Muscle of arm (tissue), 12 donors: ENCODE data around the gene GRIK3. TPM values are rescaled to one million over a fixed set of nuclear protein-coding genes. Genes with fewer than 3 reads are reported as not detected.

Experiments used
- DNase-seq: peaks from one replicate; pipeline ENCODE4 v3.0.0-alpha.2; 2013
- polyA plus RNA-seq, 12 donors: library from polyadenylated mRNA; unstranded; fragments of 120-200 nt; gene quantifications; one replicate each; pipeline ENCODE4 v1.2.1, GENCODE V29; 2013; ENCODE audit not compliant: insufficient read length in 12 of 12

The GRIK3 gene
- polyA plus RNA-seq, 12 donors, result 0.41 to 2.5 (median 0.88) TPM; not detected in 1

DNA sequence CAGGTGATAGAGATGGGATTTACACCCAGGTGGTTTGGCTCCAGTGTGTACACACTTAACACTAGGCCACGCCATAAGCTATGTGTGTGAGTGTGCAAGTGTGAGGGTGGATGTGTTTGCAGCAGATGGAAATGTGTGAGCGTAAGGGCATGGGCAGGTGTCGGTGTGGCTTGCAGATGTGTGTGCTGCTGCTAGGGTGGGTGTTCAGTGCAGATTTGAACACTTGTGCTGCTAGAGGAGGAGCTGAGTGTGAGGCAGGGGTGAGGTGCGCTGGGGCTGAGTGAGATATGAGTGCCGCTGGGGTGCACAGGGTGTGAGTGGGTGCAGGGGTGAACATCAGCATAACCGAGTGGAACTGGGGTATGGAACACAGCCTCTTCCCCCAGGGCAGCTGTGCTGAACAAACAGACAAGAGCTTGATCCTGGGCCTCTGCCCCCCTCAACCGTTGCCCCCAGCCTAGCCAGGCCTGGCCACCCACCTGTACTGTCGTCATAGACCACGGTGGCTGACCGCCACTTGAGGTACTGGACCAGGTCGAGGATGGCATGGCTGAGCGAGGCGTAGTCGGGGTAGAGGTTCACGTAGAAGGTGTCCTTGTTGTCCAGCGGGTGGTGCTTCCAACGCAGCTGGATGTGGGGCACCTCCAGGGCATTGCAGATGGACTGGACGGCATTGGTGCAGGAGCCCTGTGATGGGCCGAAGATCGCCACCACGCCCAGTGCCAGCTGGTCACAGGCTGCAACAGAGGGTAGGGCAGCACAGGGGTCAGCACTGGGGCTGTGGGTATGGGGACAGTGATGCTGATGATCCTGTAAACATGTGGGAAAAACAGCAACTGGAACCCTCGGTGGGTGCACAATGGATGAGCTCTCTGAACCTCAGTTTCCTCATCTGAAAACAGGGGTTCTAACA is 153.9 kb downstream of the GRIK3 start:
- no peak for DNase-seq

DNA sequence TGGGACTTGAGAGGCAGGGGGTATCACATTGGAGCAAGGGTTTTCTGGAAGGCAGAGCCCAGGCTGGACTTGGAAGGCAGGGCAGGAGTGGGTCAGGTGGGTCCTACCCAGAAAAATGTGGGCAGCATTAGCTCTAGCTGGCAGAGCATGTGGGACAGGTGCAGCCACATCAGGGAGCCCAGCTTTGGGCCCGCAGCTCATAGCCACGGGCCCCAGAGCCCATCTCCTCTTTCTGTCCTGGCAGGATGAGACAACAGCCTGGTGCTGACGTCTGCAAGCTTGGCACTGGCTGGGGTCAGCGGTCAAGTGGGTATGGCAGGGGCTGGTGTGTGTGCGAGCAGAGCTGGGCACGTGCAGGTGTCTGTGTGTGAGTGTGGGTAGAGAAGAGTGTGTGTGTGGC is 154.7 kb downstream of the GRIK3 start:
- no peak for DNase-seq

DNA sequence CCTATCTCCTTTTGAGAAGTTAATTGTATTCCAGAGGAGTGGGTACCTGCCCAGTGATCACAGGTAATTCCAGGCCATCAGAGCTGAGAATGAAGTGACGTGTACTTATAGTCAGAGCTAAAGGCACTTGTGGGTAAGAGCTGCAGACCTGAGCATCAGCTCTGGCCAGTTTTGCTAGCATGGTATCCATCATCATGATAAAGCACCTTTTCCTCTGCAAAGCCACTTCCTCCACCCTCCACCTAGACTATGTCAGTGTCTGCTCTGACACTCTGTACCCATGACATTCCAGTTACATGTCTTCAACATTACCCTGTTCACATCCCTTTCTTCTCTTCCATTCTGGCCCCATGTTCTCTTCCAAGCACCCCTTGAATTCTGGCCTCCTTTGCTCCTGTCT is 157.3 kb downstream of the GRIK3 start:
- DNase-seq, result no peak

DNA sequence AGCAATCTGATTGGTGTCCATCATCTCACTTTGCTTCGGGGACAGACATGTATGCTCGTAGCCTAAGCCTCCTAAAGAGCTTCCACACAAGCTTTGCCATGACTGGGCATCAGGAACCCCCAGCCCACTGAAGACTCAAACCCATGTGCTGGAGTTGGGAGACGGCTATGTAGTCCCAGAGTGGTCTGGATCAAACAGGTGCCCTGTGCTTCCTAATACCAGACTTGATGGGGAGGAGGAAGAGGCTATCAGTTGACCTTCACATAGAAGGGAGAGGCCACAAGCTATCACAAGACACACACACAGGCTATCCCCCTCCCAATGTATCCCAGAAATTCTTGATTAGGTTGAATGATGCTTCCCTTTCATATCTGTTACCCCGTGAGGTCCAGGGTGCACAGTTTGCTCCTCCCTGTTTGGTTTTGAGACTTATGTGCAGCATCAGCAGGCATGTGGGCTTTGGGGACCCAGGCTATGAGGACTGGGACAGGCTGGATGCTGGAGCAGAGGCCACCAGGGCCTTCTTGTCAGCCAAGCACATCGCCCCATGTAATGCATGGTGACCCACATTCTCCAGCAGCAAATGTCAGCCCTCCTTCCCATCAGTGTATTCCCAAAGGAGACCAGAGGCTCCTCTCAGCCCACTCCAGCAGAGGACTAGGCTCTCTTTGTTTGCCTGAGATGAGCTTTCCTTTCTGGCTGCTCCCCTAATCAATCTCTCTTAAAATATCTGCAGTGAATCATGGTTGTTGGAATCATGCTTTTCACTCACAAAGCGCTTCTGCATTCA is 159.8 kb downstream of the GRIK3 start:
- DNase-seq, result no peak

DNA sequence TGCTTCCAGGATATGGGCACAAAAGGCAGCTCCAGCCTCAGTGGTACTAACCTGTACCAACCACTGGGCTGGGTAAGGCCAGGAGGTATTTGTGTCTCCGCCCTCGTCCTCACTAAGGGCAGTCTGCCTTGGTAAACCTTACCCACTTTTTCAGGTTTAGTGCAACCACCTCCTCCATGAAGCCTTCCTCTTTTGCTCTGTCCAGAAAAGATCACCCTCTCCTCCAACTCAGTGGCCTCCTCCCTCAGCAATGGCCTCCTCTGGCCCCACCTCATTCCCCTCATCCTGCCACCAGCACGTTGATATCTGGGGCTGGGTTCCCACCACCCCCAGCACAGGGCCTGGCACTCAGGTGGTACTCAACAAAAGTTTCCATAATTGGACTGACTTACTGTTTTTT is 161.5 kb downstream of the GRIK3 start:
- no peak for DNase-seq

DNA sequence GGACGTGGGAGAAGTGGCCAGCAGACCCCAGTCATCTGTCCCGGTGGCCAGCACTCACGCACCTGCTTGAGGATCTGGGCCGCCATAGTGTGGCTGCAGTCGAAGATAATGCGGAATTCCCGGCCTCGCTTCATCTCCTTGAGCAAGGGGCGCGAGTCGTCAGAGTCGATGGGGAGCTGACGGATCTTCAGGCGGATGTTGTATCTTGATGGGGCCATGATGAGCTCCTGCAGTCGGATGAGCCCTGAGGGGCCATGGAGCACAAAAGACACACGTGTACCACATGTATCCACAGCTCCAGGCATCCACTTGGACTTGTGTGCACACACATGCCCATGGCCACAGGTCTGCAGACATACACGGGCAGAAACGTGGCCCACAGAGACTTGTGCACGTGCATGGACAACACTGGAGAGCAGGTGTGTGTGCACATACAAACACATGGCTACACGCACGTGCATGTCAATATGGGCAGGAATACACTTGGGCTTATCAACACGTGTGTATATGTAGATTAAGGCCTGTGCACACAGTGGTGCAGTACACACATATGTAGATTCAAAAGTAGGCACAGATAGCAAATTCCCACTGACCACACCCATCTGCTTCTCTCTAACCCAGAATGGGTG is 162.1 kb downstream of the GRIK3 start:
- no peak for DNase-seq

DNA sequence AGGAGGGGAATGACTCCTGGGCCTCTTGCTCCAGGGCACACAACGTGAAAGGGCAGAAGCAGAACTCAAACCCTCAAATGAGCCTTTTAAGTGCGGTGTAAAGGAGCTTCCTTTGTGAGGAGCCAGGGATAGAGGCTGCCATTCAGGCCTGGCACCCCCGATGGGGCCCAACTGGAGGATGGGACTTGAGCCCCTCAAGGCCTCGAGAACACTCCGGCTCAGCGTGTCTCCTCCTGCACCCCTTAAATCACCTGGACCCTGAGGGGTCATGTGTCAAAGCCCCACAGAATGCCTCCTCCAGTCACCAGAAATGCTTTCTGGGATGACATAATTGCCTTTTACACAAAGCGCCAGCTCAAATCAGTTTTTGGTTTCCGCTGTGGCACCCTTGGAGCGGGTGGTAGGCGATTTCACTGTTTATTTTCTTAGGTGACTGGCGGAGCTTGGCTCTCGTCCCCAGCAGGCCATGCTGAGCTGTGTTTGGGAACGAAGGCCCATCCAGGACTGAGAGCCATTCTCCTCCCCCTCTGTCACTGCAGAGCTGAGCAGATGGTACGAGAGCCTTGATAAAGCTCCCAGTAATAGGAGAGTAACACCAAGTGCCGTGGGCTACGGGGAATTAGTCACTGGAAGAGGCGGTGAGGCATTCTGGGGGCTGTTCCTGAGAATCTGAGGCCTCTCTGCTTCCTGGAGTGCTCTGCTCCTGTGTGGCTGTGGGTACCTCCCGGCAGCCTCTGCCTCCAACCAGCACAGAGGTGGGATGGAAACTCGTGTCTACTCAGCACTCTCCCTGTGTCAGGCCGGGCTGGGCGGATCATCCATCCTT is 163.0 kb downstream of the GRIK3 start:
- no peak for DNase-seq

DNA sequence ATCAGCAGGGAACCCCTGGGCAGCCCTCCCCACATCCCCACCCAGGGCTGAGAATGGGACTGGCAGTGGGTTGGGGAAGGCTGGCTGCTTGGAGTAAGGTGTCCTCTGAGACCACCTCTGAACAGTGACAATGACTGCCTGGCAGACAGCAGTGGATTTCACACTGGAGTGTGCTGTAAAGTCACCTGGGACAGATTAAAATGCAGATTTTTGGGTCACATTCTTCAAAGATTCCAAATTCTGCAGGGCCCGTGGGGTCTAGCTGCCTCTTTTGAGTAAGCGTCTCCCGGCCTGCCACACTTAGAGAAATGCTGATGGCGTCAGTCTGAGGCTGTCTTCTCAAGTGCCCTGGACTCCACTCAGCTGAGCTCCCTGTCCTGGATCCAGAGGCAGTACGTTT is 164.5 kb downstream of the GRIK3 start:
- DNase-seq, result no peak

DNA sequence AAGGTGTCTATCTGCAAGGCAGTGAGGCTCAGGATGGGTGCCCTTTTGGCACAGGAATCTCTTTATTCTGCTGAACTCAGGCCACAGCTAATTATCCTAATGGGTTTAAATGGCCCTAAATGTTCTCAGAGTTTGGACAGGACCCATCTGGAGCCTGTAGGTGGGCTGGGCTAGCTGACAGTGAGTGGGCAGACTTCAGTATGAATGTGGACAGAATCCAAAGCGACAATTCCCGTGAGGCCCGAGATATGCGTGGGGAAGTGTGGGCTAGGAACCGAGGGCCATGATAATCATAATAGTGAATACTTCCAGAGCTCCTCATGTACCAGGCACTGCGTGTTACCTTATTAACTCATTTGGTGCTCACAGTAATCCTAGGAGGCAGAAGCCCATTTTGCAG is 165.3 kb downstream of the GRIK3 start:
- DNase-seq, result no peak

DNA sequence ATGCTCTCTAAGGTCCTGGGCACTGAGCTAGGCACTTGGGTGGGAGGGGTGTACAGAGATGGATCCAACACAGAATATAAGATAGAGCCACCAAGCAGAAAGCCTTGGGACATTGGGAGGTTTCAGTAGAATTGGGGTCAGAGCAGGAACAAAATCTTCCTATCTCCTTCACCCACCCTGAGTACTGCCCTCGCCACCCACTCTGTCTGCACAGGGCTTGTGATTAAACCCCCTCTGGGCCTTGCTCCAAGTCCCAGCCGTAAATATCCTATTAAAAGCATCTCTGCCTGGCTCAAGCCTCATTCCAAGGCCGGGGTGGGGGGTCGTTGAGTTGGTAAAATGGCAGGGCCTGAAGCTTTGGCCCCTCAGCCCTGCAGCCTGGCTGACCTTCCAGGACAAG is 166.7 kb downstream of the GRIK3 start:
- no peak for DNase-seq

DNA sequence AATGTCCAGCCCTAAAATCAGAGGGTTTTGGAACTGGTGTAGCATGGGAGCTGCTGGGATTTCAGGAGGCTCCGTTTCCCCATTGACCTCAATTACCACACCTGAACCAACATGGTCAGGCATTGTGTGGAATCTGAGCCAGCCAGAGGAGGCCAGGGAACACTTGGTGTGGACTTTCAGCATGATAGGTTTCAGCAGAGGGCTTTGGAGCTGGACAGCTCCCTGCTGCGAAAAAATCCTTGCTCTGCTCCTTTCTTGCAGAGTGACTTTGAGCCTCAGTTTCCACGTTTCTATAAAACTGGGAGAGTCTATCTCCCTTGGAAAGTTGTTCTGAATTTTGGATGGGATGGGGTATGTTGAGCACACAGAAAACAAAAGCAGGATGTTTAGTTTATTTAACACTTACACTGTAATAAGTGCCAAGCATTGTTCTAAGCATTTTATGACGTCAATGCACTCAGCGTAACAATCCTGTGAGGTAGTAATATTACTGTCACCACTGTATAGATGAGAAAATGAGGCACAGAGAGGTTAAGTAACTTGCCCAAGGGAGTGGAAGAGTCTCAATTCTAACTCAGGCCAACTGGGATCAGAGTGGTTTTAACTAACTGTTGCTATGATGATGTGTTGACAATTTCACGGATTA is 168.0 kb downstream of the GRIK3 start:
- DNase-seq, result no peak

DNA sequence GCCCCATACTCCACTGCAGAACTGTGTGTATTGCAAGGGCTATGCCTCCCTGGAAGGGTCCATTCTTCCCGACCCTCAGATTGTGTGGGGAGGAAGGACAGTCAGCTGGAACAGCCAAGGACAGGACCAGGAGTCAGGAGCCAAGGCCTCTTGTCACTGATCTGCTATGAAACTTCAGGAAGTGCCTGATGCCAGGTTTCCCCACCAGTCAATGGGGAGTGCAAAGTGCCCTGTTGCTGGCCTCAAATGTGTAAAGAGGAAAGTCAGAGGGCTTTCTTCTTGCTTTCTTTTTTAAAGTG is 168.8 kb downstream of the GRIK3 start:
- no peak for DNase-seq

DNA sequence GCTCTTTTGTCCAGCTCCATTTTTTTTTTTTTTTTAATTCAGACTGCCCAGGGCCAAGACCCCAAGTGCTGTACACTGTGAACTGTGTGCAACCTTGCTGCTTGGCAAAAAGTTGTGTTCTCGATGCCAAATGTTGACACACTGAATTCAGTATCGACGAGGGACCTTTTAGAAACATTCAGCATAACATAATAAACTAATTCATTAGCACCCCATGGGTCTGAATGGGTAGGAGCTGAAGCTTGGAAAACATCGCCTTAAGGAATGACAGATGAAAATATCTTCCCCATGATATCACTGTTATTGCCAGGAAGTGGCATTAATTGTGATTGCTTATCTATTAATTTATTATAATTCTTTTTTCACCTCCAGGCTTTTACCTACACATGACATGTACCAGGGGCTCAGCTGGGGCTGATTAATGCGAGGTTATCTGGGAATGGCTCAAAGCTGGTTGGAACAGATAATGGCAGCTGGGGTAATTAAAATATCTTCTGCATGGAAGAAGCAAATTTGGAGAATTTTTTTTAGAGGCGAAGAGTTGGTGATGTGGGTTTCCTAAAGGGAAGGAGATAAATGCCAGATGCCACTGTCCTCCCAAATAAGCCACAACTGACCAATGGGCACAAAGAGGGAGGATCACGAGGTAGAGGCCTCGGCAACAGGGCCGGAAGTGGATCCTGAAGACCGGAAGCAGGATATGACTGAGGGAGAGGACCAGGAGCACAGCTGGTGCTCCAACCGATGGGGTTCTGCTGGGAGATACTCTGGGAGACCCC is 169.3 kb downstream of the GRIK3 start:
- DNase-seq, result no peak

DNA sequence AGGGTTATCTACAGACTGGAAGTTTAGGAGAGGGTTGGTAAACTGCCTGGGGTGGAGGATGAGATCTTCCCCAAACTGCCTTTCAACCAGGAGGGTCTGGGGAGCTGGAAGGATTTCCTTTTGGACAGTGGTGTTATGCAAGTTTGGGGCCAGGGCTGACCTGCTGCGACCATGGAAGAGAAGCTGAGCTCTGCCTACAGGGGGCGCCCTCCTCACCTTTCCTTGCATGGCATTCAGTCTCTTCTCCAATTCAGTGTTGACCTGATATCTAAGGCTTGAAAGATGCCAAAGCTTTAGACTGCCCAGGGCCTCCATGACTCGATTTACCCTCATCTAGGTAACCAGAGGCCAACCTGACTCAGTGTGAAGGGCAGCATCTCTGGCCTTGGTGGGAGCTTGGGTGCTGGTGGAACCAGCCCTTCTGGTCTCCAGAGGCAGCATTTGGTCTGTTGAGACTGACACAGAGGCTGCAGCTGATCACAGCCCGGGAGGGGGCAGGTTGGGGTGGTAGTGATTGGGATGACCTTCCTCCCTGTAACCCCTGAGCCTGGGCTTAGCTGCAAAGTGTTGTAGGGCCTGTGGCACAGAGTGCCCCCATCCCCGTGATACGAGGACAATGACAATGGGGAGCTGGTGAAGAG is 170.0 kb downstream of the GRIK3 start:
- DNase-seq, result no peak

DNA sequence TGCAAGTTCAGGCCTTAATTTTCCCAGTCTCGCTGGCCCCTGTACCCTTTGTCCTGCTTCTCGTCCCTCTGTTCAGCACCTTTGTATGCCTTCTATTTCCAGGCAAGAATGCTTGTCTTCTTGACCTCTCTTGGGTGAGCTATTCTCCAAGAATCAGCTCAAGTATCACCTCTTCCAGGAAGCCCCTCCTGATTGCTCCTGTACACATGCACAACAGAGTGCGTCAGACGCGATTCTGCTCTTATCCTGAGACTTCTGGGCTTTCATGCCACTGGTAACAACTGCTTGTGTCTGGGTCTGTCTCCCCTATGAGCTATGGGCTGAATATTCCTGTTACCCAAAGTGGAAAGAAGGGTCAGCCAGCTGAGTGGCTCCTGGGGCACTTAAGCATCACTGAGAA is 170.8 kb downstream of the GRIK3 start:
- DNase-seq, result no peak

DNA sequence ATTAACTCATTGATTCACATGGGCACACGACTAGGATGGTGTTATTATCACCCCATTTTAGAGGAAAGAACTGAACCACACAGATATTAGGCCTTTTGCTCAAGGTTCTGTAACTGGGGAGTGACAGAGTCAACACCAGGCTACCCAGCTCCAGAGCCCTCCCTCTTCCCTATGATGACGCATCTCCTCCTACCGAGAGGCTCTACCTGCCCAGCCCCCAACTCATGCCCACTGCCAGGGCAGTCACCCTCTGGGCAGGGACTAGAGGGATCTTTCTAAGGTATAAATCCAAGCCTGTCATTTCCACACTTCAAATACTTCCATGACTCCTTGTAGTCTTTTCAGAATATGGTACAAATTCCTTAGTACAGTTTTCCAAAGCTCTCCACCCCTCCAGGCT is 171.3 kb downstream of the GRIK3 start:
- no peak for DNase-seq

DNA sequence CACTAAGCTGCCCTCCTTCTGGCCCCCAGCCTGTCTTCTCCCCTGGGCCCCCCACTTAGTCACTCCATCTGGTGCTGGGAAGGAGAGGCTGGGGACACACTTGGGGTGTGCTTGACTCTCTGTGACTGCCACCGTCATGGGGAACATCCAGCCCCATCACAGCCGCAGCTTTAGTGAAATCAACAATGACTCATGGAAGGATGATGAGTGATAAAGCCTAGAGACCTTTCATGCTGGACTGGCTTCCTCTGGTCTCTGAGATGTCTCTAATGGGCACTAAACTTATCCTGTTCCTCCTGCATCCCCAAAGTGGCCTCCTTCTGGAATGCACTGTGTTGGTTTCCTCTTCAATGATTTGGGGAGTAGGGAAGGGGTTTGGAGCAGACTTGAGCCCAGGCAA is 172.9 kb downstream of the GRIK3 start:
- no peak for DNase-seq

DNA sequence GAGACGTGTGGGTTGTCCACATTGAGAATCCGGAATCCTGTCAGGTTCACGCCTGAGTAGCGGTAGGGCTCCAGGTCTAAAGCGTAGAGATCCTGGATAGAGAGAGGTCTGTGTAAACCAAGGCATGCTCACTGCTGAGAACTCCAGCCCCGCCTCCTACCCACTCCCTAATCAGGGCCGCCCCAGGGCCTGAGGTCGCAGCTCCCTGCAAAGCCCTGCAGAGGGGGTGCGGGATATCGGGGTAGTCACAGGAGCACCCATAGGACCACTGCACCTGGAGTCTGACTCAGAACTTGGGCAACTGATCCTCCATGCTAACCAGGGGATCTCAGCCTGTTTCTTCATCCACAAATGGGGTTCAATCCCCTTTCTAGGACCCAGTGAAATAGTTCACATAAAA is 174.4 kb downstream of the GRIK3 start:
- no peak for DNase-seq

DNA sequence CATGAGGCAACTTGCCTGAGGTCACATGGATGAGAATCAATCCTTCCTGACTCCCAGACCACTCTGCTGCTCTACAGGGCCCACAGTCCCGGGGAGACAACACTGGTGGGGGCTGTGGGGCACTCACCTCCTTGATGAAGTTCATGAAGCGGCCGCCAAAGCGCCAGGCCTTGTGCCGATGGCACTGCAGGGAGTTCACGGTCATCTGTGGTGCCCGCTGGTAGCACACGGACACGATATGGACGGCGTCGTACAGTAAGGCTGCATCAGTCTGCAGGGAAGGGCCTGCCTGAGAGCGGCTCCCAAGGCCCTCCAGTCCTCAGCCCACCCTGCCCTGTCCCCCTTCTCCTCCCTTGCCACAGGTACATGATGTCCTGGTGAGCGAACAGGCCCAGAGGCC is 175.3 kb downstream of the GRIK3 start:
- DNase-seq, result no peak

DNA sequence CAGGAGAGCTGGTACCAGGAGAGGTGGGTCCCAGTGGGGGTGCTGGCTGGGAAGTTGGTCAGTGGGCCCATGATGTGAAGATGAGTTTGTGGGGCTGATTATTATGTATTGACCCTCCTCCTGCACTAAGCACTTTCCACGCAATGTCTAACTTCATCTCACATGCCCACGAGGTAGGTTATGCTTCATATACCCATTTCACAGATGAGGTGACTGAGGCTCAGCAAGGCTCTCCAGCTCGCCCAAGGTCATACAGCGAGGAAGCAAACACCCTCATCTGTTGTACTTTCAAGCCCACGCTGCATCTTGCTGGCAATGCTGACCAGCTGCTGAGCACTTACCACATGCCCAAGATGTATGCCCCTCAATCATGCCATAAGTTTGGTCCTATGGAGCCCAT is 175.8 kb downstream of the GRIK3 start:
- no peak for DNase-seq
